SK-N-MC (cell line): ENCODE results near the gene BANP.
"Not testable (repeated sequence)": the region's sequence is repeated elsewhere in the genome, so short reads cannot be mapped to it uniquely, and the experiment has no call there.

Experiments
- DNase-seq: peaks from one replicate; pipeline ENCODE4 v3.0.0-alpha.2; 2011; ENCODE audit warnings: low read depth, low spot score
- H3K27ac ChIP-seq: fragments of 200-600 bp; sonication (generic); 2 replicates; pipeline ENCODE4 v1.5.1; 2016; ENCODE audit warnings: mixed run types
- H3K36me3 ChIP-seq: fragments of 200-600 bp; sonication (generic); 2 replicates; pipeline ENCODE4 v1.6.1; 2017; ENCODE audit warnings: antibody characterized with exemption, low read length, mixed read lengths; ENCODE audit not compliant: insufficient read depth
- H3K4me3 ChIP-seq: fragments of 200-600 bp; sonication (generic); 2 replicates; pipeline ENCODE4 v1.5.1; 2016
- H3K9ac ChIP-seq: fragments of 200-600 bp; sonication (generic); 2 replicates; pipeline ENCODE4 v1.8.0; 2017; ENCODE audit warnings: mixed run types, mixed read lengths; ENCODE audit not compliant: insufficient read length
- H3K9me3 ChIP-seq: fragments of 200-600 bp; sonication (generic); 2 replicates; pipeline ENCODE4 v1.6.1; 2017; ENCODE audit warnings: low read depth, mild to moderate bottlenecking, antibody characterized with exemption, low read length, moderate library complexity, mixed read lengths
- EZH2 ChIP-seq: fragments of 200-600 bp; sonication (generic); IDR thresholded peaks from one replicate; pipeline ENCODE4 v1.6.1; 2017; ENCODE audit warnings: antibody characterized with exemption
- FOXP2 ChIP-seq: optimal IDR thresholded peaks from 2 replicates; pipeline ENCODE3; 2011; ENCODE audit warnings: mild to moderate bottlenecking, moderate library complexity; ENCODE audit not compliant: insufficient read depth; ENCODE audit errors: extremely low read length, control extremely low read depth
- POLR2AphosphoS5 ChIP-seq: IDR thresholded peaks from 2 replicates; pipeline ENCODE4 v1.6.1; 2012; ENCODE audit warnings: mild to moderate bottlenecking, low read depth, low read length, borderline replicate concordance

BANP gene

GRCh38 chr16:88012360-88012759 lies 61.1 kb downstream of the BANP start:
- no peak overlapping the region for H3K4me3 ChIP-seq
- DNase-seq = no peak
- TF ChIP-seq EZH2 (no peak), POLR2AphosphoS5 (no peak), FOXP2 (no peak)
- no peak overlapping the region for H3K27ac ChIP-seq
- no peaks in the 10 kb centered on the region; the same call in 1 of the 2 replicates for H3K36me3 ChIP-seq
- H3K9ac ChIP-seq = no peak overlapping the region
- H3K9me3 ChIP-seq = no peaks in the 10 kb centered on the region

- H3K9me3 ChIP-seq = no peaks in the 10 kb centered on the region
- DNase-seq = no peak
- no peak for TF ChIP-seq POLR2AphosphoS5
- no peak for TF ChIP-seq EZH2
- no peak for TF ChIP-seq FOXP2
- no peak overlapping the region for H3K4me3 ChIP-seq
- no peaks in the 10 kb centered on the region for H3K36me3 ChIP-seq
- no peak overlapping the region for H3K27ac ChIP-seq
- no peak overlapping the region for H3K9ac ChIP-seq
These were observed 61.9 kb downstream of the BANP start for GRCh38 chr16:88013091-88013609.

- DNase-seq = no peak
- Histone ChIP-seq H3K27ac (no peak overlapping the region), H3K9ac (no peak overlapping the region), H3K36me3 (no peaks in the 10 kb centered on the region), H3K4me3 (no peak overlapping the region), H3K9me3 (no peaks in the 10 kb centered on the region)
- TF ChIP-seq POLR2AphosphoS5 (no peak), FOXP2 (no peak), EZH2 (no peak)
These were observed 62.6 kb downstream of the BANP start for GRCh38 chr16:88013766-88014251.

- Histone ChIP-seq H3K4me3 (no peak overlapping the region), H3K9ac (no peak overlapping the region), H3K9me3 (no peaks in the 10 kb centered on the region), H3K27ac (no peak overlapping the region), H3K36me3 (no peaks in the 10 kb centered on the region)
- no peak for TF ChIP-seq FOXP2
- no peak for DNase-seq
These were observed 63.1 kb downstream of the BANP start for GRCh38 chr16:88014252-88014781.

- Histone ChIP-seq H3K9me3 (no peaks in the 10 kb centered on the region), H3K27ac (no peak overlapping the region), H3K9ac (no peak overlapping the region), H3K4me3 (no peak overlapping the region), H3K36me3 (no peaks in the 10 kb centered on the region)
- DNase-seq = no peak
- no peak for TF ChIP-seq FOXP2
- TF ChIP-seq EZH2 = no peak
- TF ChIP-seq POLR2AphosphoS5 = no peak
These were observed 63.9 kb downstream of the BANP start for GRCh38 chr16:88014954-88015805.

GRCh38 chr16:88015806-88016140 lies 64.5 kb downstream of the BANP start:
- Histone ChIP-seq H3K4me3 (no peak overlapping the region), H3K36me3 (no peaks in the 10 kb centered on the region), H3K9ac (no peak overlapping the region), H3K27ac (no peak overlapping the region), H3K9me3 (no peaks in the 10 kb centered on the region)
- TF ChIP-seq EZH2 (no peak), POLR2AphosphoS5 (no peak), FOXP2 (no peak)
- no peak for DNase-seq

GRCh38 chr16:88016386-88016785 lies 65.2 kb downstream of the BANP start:
- not testable (repeated sequence) for H3K4me3 ChIP-seq, H3K36me3 ChIP-seq, DNase-seq, H3K9me3 ChIP-seq, H3K27ac ChIP-seq, H3K9ac ChIP-seq

- DNase-seq = no peak
- TF ChIP-seq FOXP2 = no peak
- TF ChIP-seq EZH2 = no peak
- no peak for TF ChIP-seq POLR2AphosphoS5
- Histone ChIP-seq H3K4me3 (no peak overlapping the region), H3K9ac (no peak overlapping the region), H3K9me3 (no peaks in the 10 kb centered on the region), H3K36me3 (no peaks in the 10 kb centered on the region), H3K27ac (no peak overlapping the region)
These were observed 65.7 kb downstream of the BANP start for GRCh38 chr16:88016964-88017363.
